Cardiac fibroblast (primary cell): ENCODE data around the gene PLEKHA5.

ENCODE experiments used
- DNase-seq, 2 donors: peaks; one replicate each; pipeline versions ENCODE4 v3.0.0 to v3.0.0-alpha.2; 2010; ENCODE audit warnings: low read depth in 2 of 2
- H3K4me3 ChIP-seq, 2 donors: replicated peaks in 1 of 2; 1 replicate in 1 of 2; 2 replicates in 1 of 2; pipeline ENCODE4 v1.5.1; 2011; ENCODE audit warnings: low read depth in 2 of 2, low read length in 2 of 2, mild to moderate bottlenecking in 2 of 2, moderate library complexity in 1 of 2
- TF ChIP-seq, protein P1 (sequence below): IDR thresholded peaks from one replicate; pipeline ENCODE4 v1.5.1; 2011; ENCODE audit warnings: low read depth, mild to moderate bottlenecking, low read length, inconsistent platforms

PLEKHA5 gene

DNA sequence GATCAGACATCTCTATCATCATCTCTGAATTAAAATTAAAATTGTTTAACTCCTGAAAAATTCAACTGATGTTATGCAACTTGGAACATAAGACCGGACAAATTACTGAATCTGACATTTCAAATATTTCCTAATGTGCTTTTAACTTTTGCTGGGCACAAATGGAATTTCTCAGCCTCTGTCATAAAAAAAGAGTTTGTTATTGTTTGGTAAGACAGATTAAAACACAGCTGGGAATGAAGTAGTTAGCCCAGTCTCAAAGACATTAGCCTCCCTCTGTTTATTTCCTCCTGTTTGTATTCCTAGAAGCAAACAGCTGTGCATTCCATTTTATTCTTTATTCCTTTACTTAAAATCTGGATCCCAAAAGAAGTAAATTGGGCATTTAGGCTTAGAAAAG is 29.4 kb downstream of the PLEKHA5 start:
- DNase-seq: peak; percentile 54 to 70
- TF ChIP-seq, protein P1, sequence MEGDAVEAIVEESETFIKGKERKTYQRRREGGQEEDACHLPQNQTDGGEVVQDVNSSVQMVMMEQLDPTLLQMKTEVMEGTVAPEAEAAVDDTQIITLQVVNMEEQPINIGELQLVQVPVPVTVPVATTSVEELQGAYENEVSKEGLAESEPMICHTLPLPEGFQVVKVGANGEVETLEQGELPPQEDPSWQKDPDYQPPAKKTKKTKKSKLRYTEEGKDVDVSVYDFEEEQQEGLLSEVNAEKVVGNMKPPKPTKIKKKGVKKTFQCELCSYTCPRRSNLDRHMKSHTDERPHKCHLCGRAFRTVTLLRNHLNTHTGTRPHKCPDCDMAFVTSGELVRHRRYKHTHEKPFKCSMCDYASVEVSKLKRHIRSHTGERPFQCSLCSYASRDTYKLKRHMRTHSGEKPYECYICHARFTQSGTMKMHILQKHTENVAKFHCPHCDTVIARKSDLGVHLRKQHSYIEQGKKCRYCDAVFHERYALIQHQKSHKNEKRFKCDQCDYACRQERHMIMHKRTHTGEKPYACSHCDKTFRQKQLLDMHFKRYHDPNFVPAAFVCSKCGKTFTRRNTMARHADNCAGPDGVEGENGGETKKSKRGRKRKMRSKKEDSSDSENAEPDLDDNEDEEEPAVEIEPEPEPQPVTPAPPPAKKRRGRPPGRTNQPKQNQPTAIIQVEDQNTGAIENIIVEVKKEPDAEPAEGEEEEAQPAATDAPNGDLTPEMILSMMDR: no peak
- no peak overlapping the region for H3K4me3 ChIP-seq

DNA sequence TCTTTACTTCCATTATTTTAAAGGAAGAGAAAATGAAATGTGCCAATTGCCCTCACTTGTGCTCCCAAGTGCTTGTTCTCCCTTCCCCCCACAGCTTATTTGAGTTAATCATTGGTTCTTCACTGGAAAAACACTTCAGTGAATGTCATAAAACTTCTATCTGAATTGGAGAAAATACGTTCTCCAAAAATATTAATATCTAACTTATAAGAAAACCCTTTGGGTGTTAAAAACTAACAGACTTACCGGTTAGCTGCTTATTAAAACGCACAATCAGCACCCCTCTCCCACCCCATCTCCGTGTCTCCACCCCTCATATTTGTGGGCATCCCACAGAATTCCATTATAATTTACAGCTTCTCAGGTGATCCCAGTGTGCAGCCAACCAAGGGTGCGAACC is 31.7 kb downstream of the PLEKHA5 start:
- TF ChIP-seq, protein P1: no peak
- DNase-seq: no peak

DNA sequence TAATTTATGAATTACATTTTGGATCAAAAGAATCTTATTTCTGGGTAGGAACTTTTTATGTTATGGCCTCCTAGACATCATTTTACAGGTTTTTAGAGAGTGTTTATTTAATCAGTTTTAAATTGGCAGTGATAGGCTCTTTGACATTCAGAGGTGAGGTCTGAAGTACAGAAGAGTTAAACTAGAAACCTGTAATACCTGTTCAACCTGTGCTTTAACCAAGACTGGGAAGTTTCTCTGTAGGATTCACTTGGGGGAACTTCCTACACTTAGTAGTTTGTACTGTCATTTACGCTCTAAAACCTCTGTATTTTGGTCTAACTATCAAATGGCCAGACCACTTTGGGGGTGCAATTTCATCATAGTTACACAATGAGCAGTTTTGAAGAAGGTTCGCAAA is 35.9 kb downstream of the PLEKHA5 start:
- TF ChIP-seq, protein P1: no peak
- no peak for DNase-seq
- no peak overlapping the region for H3K4me3 ChIP-seq

More for the DNA sequence above, 31.7 kb downstream of the PLEKHA5 start:
- H3K4me3 ChIP-seq: no peak overlapping the region

DNA sequence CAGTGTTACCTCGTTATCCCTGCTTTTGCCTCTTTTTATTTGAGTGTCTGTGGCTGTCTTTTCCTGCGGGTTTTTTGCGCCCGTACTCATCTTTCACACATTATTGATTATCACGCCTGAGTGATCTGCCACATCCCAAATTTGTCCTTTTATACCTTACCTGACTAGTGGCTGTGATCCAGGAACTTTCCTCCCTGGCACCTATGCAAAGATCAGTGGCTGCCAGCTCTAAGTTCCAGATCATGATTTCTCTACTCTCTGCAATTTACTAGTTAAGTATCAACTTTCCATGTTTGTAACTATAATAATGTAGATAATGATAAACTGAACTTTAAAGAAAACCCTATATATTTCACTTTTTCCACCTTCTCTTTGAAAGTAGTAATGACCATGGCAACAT is 36.9 kb downstream of the PLEKHA5 start:
- DNase-seq: no peak
- no peak overlapping the region for H3K4me3 ChIP-seq
- TF ChIP-seq, protein P1: no peak

DNA sequence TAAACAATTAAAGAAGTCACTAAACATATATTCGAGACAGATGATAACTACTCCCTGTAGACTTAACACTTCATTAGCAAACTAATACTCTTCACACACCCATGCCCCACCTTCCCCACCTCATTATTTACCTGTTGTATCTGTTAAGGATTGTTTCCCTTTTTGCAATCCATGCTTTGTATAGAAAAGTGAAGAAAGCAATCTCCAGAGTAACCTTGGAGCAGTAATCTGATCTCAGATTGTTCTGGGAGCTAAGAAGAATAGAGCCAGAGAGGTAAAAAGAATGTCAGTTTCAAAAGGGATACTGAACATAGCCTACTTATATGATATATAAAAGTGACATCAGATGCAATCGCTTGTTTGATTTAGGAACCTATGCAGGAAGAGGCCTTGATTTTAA is 37.4 kb downstream of the PLEKHA5 start:
- TF ChIP-seq, protein P1: no peak
- DNase-seq: no peak
- H3K4me3 ChIP-seq: no peak overlapping the region

DNA sequence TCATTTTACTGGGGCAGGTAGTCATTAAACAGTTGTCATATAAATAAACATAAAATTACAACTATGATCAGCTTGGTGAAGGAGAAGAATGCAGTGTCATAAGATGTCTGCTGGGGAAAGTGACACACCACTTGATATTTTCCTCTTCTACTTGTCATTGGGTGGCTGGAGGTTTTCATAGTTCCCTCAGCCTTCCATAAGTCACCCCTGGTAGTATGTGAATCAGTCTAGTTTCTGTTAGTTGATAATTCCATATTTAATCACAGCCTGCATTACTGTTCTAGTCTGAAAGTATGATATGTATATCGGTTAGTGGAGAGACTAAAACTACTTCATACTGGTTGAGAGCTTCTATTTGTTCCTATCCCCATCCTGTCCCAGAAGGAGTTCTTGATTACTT is 38.2 kb downstream of the PLEKHA5 start:
- no peak for DNase-seq
- TF ChIP-seq, protein P1: no peak
- no peak overlapping the region for H3K4me3 ChIP-seq

DNA sequence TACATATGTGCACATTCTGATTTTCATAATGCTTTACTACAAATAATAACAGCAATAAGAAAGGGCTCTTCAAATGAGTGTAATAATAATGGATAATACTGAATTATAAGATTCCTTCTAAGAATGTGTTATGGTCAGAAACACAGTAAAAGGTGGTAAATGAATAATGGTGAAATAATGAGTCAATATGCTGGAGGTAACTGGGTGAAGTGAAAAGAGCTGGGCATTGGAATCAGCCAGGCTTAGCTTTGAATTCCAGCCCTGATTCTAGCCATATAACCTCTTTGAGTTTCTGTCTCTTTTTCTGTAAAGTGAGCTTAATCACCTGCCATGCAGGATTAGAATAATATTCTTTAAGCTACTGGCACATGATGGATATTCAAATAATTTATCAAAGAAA is 39.1 kb downstream of the PLEKHA5 start:
- TF ChIP-seq, protein P1: no peak
- H3K4me3 ChIP-seq: no peak overlapping the region
- DNase-seq: no peak
